Astrocyte of the spinal cord (primary cell): Measurements from ENCODE around the gene MAST4.

Source experiments
- DNase-seq: peaks from one replicate; pipeline ENCODE4 v3.0.0; 2011; ENCODE audit warnings: low read depth, low spot score
- H3K4me3 ChIP-seq: 2 replicates; pipeline ENCODE4 v1.5.1; 2011; ENCODE audit warnings: low read depth, mild to moderate bottlenecking, low read length, moderate library complexity
- CTCF ChIP-seq: IDR thresholded peaks from 2 replicates; pipeline ENCODE4 v1.5.1; 2012; ENCODE audit warnings: low read depth, mild to moderate bottlenecking, low read length, inconsistent platforms
- in situ Hi-C: cut with HindIII; loops from 2 replicates; pipeline ENCODE4 v1.10.0; 2017; ENCODE audit warnings: low sequenced_read_pairs

The MAST4 gene

DNA sequence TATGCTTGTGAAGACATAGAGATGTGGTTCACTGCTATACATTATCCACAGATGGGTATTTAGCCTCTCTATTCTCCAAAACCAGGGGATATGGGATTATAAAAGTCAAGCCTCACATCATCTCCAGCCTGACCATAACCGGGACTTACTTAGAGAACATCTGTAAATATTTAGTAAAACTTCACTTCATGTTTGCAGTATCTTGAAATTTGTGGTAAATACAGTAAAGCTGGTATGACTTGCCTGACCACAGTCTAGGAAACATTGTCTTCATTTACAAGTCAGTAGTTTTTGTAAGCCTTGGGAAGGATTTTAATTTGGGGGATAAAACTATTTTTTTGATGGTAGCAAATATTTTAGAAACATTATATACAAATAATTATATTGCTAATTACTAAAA is 64.2 kb downstream of the MAST4 start:
- no peak overlapping the region for H3K4me3 ChIP-seq
- no peak for TF ChIP-seq CTCF
- in situ Hi-C loops, result no loop called here
- peak; percentile 35 for DNase-seq

DNA sequence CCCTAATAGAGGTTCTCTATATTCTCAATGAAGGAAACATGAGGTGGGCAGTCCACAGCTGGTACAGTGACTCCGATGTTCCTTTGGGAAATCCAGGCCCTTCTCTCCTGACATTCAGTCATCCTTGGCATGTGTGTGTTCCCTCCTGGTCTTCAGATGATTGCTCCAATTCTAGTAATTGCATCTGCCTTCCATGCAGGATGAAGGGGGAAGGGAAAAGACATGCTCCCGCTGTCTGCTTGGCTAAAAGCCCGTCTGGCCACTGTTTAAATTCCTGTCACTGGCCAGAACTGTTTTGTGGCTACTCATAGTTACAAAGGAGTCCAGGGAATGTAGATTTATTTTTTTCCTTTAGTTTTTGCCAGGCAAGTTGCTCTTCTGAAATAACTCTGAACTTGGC is 65.0 kb downstream of the MAST4 start:
- no peak overlapping the region for H3K4me3 ChIP-seq
- DNase-seq, result peak; percentile 90
- in situ Hi-C loops, result no loop called here
- no peak for TF ChIP-seq CTCF

- in situ Hi-C loops, result no loop called here
- no peak for DNase-seq
- no peak overlapping the region for H3K4me3 ChIP-seq
- TF ChIP-seq CTCF, result no peak
These were observed 70.6 kb downstream of the MAST4 start for GRCh38 chr5:66666778-66667177.

DNA sequence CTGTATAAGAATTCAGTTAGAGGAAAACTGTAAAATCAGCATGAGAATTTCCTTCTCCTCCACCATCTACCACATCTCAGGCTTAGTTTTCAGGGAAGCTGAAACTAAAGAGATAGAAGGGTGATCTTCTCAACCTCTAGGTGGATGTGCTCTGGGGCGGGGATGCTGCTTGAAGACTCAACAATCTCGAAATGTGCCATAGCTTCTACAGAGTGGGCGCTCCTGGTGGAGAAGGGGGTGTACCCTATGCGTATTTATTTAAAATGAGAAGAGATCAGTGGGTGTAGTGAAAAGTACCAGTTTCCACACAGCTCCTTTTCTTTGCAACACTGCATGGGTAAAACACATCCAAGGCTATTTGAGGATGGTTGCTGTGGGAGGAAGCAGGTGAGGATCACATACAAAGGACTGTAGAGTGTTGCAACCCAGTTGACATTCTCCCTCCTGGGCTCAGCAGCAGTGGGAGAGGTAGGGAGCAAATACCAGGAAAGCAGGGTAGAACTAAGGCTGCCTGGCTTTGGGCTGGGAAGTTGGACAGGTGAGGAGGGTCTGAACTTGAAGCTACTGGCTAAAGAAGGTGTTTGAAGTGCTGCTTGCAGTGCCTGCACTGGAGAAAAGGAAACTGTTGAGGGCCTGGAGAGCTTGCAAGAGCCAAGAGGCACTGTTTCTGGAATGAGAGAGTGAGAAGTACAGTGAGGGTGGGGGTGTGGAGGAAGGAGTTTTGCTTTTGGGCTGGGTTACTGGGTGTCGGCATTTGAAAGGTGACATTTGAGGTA is 73.1 kb downstream of the MAST4 start:
- no peak for TF ChIP-seq CTCF
- no peak for DNase-seq
- in situ Hi-C loops, result no loop called here
- no peak overlapping the region for H3K4me3 ChIP-seq

- no peak overlapping the region for H3K4me3 ChIP-seq
- in situ Hi-C loops, result no loop called here
- TF ChIP-seq CTCF, result no peak
- DNase-seq, result no peak
These were observed 73.6 kb downstream of the MAST4 start for GRCh38 chr5:66669862-66670195.

GRCh38 chr5:66671305-66671704 is 75.1 kb downstream of the MAST4 start:
- in situ Hi-C loops, result no loop called here
- H3K4me3 ChIP-seq, result no peak overlapping the region
- peak; percentile 39 for DNase-seq
- TF ChIP-seq CTCF, result no peak
